Activated gamma-delta T cell treated with Interleukin-2 at 50 U/mL for 16 hours (primary cell): Measurements from ENCODE around the gene EIF2A.
"Not testable (repeated sequence)": the region's sequence is repeated elsewhere in the genome, so short reads cannot be mapped to it uniquely, and the experiment has no call there.

Experiments used
- DNase-seq: peaks from one replicate; pipeline ENCODE4 v3.0.0-alpha.2; 2020

The EIF2A gene

GRCh38 chr3:150603153-150603979, 56.8 kb downstream of the EIF2A start, which contains the start of gene SELENOT:
Gene SELENOT (plus strand): TSS chr3:150603321. CDS start chr3:150603363, 42 bp downstream.
- peak; percentile 91 for DNase-seq

DNA sequence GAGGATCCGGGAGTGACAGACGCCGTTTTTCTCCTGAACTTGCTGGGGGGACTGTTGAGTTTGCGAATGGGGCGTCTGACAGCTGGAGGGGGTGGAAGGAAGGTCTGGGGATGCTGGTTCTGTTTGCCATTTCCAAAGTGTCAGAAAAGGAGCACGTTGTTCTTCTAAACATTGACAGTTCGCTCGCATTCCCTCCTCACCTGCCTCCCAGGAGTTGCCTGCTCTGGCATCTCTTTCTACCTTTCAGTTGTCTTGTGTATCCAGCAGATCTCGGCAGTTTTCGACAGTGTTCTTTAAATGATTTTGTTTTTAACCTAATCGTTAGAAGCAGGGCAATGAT, 57.4 kb downstream of the EIF2A start:
- no peak for DNase-seq

- DNase-seq: no peak
Measured at GRCh38 chr3:150605998-150606641, 59.5 kb downstream of the EIF2A start.

DNA sequence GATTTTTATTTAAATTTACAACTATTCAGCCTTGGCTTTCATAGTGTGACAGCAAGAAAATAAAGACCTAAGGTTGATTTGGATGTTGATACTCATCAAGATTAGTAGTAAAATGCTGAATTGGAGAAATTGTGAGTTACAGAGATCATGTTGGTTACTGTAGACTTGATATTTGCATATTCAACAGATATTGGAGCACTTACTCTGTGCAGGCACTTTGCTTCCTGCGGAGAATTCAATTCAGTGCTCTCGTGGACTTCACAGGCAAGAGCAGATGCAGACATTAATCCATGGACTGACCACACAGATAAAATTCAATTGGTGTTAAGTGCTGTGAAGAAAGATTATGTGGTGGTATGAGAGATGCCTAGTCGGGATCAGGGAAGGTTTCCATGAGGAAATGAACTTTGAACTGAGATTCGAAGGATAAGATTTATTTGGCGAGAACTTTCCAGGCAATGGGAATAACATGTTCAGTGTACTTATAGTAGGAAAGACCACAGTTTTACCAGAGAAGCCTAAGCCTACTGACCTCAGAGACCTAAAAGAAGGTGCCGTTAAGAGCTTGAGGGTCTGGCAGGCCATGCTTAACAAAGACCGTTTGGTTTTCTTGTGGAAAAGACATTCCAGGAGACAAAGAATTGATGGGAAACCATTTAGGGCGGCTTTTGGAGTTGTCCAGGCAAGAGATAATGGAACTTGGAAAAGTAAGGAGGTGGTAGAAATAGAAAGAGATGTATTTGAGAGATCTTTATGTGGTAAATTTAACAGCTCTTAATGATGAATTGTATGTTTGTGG, 60.9 kb downstream of the EIF2A start:
- no peak for DNase-seq

GRCh38 chr3:150609988-150610387, 63.4 kb downstream of the EIF2A start:
- no peak for DNase-seq

- no peak for DNase-seq
Measured at GRCh38 chr3:150610785-150611184, 64.2 kb downstream of the EIF2A start.

DNA sequence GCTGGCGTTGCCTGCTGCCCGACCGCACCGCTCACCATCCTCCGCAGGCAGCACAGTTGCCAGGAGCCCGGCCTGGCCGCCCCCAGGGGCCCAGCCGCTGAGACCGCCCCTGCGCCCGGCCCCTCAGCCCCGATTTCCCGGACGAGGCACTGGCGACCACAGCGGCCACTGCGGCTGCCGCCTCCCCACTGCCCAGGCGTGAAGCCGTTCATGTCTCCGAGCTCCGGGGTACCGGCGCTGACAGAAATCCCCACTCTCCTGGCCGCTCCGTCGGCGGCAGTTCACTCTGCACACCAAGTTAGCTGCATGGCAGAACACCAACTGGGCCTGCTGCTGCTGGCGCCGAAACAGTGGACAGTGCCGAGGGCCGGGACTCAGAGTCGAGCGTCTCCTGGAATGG, 65.1 kb downstream of the EIF2A start:
- no peak for DNase-seq

DNA sequence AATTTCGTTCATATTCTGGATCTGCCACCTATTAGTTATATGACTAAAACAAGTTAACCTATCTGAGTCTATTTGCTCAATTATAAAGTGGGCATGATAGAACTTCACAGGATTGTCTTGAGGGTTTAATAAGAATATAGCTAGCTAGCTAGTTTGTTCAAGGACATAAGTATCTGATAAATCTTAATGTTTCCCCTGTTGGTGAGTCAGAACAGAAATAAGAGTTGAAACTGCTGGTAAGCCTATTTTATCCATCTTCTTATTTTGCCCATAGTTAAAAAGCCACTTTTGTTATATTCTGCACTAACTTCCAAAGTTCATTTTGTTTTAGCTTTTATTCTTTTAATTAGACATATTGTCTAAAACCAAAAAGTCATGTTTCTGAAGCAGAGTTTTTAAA, 65.9 kb downstream of the EIF2A start:
- no peak for DNase-seq

DNA sequence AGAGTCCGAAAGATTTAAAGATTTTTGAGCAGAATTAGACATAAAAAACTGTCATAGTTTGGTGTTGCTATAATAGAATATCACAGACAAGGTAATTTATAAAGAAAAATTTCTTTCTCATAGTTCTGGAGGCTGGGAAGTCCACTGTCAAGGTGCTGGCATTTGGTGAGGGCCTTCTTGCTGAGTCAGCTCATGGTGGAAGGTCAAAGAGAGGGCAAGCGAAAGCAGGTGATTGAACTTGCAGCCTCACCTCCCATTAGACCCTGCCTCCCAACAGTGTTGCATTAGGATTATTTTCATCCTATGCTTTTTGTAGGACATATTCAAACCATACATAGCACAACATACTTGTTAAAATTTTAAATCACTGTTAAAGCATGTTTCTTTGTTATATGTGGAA, 66.4 kb downstream of the EIF2A start:
- DNase-seq: no peak

GRCh38 chr3:150613709-150614480, 67.3 kb downstream of the EIF2A start:
- DNase-seq: no peak

- no peak for DNase-seq
Measured at GRCh38 chr3:150620002-150620689, 73.6 kb downstream of the EIF2A start.

GRCh38 chr3:150622955-150623354, 76.4 kb downstream of the EIF2A start:
- DNase-seq: not testable (repeated sequence)

DNA sequence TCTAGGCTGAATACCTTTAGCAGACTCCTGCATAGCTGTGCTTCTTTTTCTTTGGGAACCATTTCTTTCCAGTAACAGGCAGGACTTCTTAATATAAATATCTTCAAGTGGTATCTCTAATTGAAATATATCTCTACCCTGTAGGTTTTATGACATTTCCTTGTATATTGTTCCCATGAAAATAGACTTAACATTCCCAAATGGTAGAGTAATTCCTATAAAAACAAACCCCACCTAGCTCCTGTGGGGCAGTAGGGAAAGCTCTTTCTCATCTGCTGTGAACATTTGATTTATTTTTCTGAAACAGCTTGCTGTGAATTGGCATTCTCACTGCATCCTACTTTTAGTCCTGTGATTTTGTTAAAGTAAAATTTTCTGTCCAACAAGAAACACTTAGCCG, 77.4 kb downstream of the EIF2A start:
- DNase-seq: no peak

GRCh38 chr3:150626148-150626930, 79.8 kb downstream of the EIF2A start:
- DNase-seq: no peak

- no peak for DNase-seq
Measured at GRCh38 chr3:150627557-150627956, 81.0 kb downstream of the EIF2A start.

- DNase-seq: no peak
Measured at GRCh38 chr3:150631515-150632221, 85.1 kb downstream of the EIF2A start.

- no peak for DNase-seq
Measured at GRCh38 chr3:150635076-150635475, 88.5 kb downstream of the EIF2A start.

GRCh38 chr3:150635526-150635925, 88.9 kb downstream of the EIF2A start:
- no peak for DNase-seq
